GM18870 (cell line): ENCODE results near the gene SDK1.
"Not testable (repeated sequence)": the region's sequence is repeated elsewhere in the genome, so short reads cannot be mapped to it uniquely, and the experiment has no call there.

ENCODE experiments used
- ATAC-seq: cut with Tn5 transposase; IDR thresholded peaks from one replicate; pipeline ENCODE4 v1.9.1; 2021; ENCODE audit warnings: moderate library complexity; ENCODE audit not compliant: unreplicated experiment

The SDK1 gene

DNA sequence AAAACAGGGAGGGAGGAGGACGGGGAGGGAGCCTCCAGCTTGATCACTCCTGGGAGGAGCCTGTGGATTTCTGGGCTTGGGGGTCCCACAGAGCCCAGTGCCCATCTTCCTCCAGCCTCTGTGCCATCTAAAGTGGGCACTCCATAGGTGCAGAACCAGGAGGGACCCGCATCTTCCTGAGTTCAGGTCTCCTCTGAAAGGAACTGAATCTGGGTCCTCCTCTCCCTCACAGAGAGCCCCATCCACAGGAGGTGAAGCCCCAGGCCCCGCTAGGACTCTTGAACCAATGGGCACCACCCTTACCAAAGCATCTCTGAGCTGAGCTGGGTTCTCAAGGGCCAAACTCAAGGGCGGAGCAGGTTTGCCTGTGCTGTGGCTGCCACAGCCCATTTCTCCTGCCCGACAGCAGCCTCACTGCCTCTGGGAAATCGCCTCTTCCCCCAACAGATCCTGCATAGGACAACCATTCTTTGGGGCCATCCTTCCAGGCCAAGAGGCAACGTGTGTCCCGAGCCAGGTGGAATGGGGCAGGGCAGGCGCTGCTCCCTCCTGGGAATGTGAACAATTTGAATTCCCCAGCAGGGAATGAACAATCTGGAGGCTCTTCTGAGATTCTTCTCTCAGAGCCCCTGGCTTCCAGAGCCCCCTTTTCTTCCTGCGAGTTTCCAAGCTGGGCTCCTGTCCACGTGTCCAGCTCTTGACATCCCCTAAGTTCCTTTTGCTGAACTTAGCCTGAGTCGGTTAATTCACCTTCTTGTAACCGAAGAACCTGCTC, 970.1 kb downstream of the SDK1 start:
- no peak for ATAC-seq

DNA sequence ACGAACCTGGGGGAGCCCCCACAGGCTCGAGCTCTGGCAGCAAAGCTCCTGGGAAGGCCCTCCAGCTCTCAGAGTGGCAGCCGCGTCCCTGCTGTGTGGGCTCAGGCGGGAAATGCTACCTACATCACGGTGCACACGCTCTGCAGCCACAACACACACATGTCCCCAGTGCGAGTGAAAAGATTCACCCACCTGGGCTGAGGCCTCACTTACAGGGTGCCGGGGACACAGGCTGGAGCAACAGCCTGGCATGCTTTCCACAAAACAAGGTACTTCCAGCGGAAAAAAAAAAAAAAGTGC, 970.6 kb downstream of the SDK1 start:
- ATAC-seq: no peak

DNA sequence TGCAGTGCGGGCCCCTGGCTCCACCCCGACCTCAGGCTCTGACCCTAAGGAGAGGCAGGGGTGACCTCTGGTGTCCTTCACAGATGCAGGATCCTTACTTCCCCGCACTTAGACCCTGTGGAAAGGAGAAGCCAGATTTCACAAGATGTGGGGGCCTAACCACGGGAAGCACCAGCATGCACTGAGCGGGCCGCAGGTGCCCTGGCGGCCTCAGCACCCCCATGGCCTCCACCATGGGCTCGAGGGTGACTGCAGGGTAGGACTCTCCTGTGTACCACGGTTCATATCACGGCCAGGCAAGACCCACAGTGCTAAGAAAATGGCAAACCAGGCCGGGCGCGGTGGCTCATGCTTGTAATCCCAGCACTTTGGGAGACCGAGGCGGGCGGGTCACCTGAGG, 971.1 kb downstream of the SDK1 start:
- ATAC-seq: no peak

DNA sequence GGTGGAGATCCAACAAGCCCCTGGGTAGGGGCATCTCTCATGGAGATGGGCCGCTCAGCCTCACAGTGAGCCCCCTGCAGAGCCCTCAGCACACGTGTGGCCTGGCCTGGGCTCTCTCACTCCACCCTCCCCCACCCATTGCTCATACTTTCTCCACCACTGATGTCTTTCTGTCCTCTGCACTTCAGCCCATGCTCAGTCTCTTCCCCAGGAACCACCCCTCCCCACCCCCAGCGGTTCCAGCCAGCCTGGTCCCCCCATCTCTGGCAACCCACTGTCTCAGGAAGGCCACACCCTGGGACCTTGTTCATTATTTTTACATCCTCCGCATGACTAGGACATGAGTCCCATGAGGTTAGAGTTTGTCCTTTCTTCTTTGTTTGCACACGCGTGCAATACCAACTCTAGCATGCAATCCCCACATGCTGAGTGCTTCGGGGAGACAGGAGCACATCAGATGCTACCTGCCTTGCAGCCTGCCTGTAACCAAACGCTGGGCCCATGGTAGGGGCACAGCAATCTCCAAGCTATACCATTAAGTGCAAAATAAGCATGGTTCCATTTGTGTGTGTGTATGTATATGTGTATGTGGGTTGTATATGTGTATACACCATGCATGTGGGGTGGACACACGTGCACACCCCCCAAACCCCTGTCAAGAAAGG, 972.6 kb downstream of the SDK1 start:
- ATAC-seq: no peak

DNA sequence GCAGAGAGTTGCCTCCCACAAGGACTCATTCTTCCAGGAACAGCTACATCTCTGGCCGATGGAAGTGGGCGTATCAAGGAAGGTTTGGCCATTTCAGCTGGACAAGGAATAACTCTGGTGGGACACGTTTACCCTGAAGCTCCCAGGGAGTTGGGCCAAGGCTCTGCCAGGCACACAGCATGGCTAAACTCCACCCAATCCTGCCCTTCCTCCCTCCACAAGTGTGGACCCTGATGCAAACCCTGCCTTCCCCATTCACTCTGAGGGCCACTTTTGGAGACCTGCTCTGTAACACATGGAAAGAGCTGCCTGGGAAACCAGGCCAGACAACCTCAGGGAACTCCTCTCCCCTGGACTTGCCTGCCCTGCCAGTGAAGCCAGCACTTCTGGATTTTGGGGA, 973.2 kb downstream of the SDK1 start:
- no peak for ATAC-seq

DNA sequence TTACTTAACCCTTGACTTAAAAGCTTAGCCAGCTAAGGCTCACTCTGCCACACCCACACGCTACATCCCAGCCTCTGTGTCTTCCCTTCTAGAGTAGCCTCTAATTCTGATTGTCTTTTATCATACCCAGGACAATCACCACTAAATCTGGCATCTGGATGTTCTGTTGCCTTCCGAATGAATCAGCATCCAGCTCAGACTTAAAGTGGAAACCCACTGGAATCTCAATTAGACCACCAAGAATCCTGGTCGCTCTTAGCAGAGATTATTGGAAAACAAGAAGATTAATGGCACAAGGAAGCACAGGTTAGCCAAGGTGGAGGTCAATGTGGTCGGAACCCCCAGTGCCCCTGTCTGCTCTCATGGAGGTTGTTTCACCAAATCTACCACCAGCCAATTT, 976.9 kb downstream of the SDK1 start:
- ATAC-seq: no peak

DNA sequence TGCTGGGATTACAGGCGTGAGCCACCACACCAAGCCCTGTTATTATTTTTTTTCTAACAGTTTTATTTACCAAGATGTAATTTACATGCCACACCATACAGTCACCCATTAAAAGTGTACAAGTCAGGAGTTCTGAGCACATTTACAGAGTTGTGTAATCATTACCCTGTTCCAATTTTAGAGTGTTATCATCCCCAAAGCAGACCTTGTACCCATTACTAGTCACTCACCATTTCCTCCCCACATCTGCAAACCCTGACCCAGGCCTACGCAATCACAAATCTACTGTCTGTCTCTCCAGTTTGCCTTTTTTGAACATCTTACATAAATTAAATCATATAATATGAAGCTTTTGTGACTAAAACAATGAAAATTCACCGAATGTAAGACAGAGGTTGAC, 978.2 kb downstream of the SDK1 start:
- ATAC-seq: no peak

DNA sequence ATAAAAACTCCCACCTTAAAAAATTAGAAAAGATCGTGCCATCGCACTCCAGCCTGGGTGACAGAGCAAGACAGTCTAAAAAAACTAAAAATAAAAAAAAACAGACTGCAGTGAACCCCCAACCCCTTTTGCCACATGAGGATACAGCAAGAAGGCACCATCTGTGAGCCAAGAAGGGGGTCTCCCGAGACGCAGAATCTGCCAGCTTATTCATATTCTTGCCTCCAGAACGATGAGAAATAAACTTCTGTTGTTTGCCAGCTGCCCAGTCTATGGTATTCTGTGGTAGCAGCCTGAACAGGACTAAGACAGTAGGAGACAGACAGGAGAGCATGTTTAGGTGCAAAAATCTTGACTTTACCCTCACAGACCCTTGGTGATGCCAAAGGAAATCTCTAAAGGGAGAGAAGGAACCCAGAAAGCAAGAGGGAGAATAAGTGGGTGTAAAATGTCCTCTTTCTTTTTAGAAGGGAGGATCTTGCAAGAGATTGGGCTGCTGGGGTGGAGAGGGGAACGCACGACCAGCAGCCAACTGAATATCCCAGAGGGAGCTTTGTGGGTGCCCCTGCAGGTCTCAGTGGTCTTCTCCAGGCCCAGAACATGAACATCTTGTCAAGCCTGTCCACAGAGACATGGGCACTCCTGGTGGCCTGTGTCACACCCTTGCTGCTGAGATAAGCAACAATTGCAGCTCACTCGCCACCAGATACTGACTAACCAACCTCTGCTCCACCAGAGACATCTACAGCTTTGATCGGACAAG, 980.4 kb downstream of the SDK1 start:
- no peak for ATAC-seq

DNA sequence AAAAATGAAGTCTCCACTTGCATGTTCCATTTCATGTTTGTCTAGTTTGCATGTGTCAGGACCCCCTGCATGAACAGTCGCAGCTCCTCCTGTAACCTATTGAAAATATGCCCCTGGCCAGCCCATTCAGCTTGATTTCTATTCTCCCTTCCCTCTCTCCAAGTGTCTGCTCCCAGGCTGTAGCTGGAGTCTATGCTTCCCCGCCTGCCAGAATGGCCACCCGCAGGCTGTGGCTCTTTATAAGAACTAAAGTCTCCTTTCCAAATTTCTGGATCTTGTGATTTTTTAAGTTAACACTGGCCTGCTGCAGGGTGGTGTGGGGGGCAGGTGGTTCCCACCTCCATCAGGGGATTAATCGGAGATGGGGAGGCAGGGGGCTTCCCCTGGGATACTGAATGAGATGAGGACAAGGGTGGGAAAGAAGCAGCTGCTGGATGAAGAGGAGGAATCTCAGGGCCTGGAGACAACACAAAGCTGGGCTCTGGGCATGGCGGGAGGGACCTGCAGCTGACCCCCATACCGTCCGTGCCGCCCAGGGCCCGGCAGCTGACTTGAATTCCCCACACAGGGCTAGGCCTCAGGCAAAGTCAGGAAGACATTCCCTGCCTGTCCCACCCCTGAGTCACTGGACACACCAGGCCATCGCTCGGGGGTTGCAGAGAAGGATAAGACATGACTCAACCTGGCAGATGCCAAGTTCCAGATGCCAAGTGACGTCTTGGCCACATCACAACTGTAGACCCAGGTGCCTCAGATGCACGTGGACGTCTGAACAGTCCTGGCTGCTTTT, 981.6 kb downstream of the SDK1 start:
- no peak for ATAC-seq

DNA sequence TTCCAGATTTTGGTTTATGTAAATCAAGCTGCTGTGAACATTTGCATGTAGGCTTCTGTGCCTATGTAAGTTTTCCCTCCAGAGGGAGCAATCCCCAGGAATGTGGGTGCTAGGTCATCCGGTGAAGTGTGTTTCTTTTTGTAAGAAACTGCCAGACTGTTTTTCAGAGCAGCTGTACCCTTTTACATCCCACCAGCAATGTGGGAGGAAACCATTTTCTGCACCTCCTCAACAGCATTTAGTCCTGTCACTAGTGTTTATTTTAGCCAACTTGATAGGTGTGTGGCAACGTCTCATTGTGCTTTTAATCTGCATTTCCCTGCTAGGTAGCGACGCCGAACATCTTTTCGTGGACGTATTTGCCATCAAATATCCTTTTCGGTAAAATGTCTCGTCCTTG, 985.3 kb downstream of the SDK1 start:
- no peak for ATAC-seq

DNA sequence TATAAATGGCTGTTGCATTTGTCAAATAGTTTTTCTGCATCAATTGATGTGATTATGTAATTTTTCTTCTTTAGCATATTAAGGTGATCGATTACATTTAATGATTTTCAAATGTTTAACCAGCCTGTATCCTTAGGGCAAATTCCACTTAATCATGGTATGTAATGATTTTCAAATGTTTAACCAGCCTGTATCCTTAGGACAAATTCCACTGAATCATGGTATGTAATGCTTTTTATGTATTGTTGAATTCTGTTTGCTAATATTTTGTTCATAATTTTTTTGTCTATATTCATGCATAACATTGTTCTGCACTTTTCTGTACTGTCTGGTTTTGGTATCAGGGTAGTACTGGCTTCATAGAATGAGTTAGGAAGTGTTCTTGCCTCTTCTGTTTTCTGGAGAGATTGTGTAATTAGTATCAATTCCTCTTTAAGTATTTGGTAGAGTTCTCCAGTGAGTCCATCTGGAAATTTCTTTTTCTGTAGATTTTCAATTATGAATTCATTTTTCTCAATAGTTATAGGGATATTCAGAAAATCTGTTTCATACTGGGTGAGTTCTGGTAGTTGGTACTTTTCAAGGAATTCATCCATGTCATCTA, 987.8 kb downstream of the SDK1 start:
- ATAC-seq: no peak

DNA sequence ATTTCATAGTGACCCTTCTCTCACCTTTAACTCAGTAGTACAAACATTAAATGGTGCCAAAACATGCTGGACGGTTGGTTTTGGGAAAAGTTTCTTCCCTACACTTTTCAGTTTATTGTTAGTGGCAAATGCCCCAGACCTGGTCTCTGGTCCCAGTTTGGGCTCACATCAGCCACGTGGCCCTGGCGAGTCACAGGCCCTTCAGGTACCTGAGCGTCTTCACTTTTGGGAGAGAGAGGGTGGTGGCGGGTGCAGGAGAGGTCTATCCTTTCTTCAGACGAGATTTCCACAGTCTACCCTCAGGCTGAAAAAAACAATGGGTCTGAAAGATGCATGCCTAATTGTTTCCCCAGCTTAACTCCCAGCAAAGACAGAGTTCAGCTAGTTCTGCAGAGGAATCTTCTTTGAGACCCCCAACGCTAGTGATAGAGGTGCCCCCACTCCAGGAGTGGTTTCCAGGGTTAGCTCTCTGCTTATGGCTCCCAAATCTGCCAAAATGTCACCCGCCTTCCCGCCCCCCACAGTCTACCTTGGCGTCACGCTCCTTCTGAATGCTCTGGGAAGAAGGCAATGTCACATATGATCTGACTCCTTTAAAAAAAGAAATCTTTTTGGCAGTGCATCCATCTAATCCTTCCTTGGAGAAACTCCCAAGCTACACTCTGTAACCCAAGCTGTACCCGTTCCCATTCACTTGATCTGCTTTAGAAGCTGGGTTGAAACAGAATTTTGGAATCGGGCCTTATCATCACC, 996.3 kb downstream of the SDK1 start:
- no peak for ATAC-seq

DNA sequence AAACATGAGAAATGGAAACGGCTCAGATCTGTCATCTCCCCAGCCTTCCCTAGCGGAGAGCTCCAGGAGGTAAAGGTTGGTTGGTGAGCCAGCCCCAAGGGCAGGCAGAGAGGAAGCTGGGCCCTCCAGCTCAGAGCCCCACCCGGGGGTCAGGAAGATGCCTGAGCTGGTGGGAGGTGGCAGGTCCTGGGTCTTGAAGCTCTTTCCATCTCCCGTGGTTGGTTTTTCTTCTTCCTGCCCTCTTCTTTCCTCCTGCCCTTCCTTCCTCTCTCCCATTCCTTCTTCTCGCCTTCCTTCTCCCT, 996.8 kb downstream of the SDK1 start:
- ATAC-seq: no peak

DNA sequence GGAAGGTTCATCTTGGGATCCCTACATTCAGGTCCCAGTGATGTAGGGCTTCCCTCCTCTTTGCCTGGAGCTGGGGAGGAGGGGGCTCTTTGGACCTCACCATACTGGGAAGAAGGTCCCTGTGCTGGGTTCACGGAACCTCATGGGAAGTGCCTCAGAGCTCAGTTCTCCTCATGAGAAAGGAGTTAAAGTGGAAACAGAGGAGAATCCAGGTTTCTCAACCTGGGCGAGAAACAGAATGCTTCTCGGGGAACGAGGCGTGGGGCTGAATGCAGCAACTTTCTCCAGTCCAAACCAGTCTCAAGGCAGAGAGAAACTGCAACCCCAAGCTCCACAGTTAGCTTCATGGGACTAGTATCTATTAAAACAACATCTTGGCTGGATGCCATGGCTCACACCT, 998.4 kb downstream of the SDK1 start:
- ATAC-seq: no peak

DNA sequence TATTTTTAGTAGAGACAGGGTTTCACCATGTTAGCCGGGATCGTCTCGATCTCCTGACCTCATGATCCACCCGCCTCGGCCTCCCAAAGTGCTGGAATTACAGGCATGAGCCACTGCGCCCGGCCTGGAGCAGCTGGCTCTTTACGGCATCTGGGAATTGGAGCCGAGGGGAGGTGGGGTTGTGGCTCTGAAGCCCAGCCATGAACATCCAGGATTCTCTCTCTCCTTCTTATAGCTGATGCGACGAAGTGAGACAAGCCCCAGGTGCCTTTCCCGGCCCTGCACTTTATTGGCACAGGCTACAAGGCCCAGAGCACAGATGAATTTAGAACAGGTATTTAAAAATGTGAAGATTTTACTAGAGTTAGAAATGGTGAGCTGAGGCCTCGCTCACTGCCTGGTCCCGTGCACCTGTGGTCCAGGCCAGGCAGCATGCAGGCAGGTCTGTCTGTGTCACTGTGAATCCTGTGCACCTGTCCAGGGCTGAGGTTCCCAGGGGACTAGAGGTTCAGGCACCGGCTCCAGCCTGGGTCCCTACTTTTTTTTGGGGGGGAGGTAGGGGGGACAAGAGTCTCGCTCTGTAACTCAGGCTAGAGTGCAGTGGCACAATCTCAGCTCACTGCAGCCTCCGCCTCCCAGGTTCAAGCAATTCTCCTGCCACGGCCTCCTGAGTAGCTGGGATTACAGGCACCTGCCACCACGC, 1001.3 kb downstream of the SDK1 start:
- no peak for ATAC-seq

DNA sequence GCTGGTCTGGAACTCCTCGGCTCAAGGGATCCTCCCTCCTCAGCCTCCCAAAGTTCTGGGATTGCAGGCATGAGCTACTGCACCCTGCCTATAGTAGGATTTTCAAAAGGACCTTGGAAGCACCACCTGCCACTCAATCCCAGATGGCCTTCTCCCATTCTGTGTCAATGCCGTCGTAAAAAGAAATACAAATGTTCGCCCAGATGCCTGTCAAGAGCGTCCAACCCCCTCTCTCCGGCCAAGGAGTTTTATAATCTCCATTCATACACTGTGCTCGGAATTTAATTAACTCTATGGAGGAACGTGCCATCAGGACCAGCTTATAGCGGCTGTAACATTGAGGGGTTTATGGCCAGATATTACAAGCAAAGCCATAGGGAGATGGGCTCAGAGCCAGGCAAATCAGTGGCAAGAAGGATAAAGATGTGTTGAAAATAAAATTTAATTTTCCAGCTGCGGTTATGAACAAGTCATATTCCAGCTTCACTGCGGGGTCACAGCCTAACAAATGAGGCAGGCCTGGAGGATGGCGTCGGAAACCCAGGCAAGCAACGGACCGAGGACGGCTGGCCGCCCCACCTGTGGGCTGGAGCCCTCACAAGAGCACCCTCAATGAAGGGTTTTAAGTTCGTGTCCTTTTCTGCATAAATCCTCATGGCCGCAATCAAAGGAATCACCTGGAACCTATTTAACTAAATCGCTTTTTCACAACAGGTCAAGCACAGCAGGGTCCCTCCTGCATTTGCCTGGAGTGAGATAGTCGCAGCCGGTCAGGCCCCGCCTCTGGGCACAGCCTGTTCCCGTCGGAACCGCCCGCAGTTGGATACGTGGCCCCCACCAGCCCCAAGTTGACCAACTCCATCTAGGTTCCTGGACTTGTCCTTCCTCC, 1006.5 kb downstream of the SDK1 start:
- no peak for ATAC-seq

DNA sequence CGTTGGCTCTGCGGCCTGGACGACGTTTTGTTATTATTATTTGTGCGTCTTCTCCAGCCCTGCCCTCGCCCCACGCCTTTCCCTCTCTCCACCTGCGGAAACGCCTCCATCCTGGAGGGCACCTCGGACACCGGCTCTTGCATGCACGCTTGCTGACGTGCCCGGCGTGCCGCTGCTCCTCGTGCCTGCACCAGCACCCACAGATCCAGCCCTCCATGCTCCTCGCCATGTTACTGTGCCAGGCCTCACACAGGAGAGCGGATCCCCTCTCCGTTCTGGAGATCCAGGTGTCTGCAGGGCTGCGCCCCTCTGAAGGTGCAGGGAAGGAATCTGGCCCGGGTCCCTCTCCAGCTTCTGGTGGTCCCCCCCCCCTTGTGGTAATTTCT, 1007.1 kb downstream of the SDK1 start:
- no peak for ATAC-seq

DNA sequence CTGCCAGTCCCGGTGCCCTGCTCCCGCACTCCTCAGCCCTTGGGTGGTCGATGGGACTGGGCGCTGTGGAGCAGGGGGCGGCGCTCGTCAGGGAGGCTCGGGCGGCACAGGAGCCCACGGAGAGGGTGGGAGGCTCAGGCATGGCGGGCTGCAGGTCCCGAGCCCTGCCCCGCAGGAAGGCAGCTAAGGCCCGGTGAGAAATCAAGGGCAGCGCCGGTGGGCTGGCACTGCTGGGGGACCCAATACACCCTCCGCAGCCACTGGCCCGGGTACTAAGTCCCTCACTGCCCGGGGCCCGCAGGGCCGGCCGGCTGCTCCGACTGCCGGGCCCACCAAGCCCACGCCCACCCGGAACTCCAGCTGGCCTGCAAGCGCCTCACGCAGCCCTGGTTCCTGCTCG, 1012.9 kb downstream of the SDK1 start:
- not testable (repeated sequence) for ATAC-seq

DNA sequence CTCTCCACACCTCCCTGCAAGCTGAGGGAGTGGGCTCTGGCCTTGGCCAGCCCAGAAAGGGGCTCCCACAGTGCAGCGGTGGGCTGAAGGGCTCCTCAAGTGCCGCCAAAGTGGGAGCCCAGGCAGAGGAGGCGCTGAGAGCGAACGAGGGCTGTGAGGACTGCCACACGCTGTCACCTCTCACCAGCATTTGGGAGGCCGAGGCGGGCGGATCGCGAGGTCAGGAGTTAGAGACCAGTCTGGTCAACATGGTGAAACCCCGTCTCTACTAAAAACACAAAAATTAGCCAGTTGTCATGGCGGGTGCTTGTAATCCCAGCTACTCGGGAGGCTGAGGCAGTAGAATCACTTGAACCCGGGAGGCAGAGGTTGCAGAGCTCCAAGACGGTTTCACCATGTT, 1013.3 kb downstream of the SDK1 start:
- not testable (repeated sequence) for ATAC-seq
